ENCODE data around the gene TMEM190. TPM values are rescaled to one million over a fixed set of nuclear protein-coding genes. Genes with fewer than 3 reads are reported as not detected.

The TMEM190 gene
- total RNA-seq, 4 donors from 2014 or later: not detected

DNA sequence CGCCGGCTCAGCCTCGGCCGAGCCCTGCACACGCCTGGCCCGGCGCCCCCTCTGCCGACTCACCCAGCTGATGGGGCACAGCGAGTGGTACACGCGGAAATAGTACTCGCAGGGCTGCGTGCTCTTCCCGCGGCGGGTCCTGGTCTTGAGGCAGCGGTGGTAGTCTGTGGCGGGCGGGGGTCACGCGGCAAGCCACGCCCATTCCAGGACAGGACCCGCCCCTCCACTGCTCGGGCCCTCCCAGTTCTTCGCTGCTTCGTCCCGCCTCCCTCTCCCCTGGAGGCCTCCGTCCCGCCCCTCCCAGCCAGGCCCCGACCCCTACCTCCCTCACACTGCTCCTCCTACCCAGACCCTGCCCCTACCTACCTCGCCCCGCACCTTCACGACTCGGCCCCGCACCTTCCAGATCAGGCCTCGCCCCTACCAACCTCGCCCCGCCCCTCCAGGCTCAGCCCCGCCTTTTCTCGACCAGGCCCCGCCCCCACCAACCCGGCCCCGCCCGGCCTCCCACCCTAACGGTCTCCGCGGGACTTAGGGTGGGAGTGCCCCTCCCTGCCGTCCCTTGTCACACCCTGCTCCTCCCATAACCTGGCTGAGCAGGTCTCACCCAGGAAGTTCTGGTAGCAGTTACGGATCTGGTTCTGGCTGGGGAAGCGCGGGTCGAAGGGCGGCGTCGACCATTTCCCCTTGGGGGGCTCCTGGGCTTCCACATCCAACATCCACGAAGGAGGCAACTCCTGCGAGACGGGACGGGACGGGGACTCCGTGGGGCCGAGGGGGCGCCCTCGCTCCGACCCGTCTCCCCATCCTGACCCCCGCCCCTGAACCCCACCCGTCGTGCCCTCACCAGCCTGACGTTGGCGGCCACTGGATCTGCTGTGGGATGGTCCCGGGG lies 22.6 kb upstream of the TMEM190 start:
- TF ChIP-seq, protein P1, sequence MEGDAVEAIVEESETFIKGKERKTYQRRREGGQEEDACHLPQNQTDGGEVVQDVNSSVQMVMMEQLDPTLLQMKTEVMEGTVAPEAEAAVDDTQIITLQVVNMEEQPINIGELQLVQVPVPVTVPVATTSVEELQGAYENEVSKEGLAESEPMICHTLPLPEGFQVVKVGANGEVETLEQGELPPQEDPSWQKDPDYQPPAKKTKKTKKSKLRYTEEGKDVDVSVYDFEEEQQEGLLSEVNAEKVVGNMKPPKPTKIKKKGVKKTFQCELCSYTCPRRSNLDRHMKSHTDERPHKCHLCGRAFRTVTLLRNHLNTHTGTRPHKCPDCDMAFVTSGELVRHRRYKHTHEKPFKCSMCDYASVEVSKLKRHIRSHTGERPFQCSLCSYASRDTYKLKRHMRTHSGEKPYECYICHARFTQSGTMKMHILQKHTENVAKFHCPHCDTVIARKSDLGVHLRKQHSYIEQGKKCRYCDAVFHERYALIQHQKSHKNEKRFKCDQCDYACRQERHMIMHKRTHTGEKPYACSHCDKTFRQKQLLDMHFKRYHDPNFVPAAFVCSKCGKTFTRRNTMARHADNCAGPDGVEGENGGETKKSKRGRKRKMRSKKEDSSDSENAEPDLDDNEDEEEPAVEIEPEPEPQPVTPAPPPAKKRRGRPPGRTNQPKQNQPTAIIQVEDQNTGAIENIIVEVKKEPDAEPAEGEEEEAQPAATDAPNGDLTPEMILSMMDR (IDR thresholded peaks at IDR 0.05; ENCODE audit: low read depth): no peak

GRCh38 chr19:55354698-55355212 lies 21.9 kb upstream of the TMEM190 start, which contains the start of gene COX6B2:
Gene COX6B2, minus strand, starts transcription at chr19:55354719. Its CDS starts 198 bp downstream, at chr19:55354521.
- TF ChIP-seq, protein P1 (IDR thresholded peaks at IDR 0.05; ENCODE audit: low read depth): no peak

- TF ChIP-seq, protein P1 (IDR thresholded peaks at IDR 0.05; ENCODE audit: low read depth): no peak
These were observed 21.3 kb upstream of the TMEM190 start for GRCh38 chr19:55355213-55355821.

- TF ChIP-seq, protein P1 (IDR thresholded peaks at IDR 0.05; ENCODE audit: low read depth): no peak
These were observed 18.1 kb upstream of the TMEM190 start for GRCh38 chr19:55358493-55358892.

- TF ChIP-seq, protein P1 (IDR thresholded peaks at IDR 0.05; ENCODE audit: low read depth): no peak
These were observed 17.4 kb upstream of the TMEM190 start for GRCh38 chr19:55358943-55359908.

DNA sequence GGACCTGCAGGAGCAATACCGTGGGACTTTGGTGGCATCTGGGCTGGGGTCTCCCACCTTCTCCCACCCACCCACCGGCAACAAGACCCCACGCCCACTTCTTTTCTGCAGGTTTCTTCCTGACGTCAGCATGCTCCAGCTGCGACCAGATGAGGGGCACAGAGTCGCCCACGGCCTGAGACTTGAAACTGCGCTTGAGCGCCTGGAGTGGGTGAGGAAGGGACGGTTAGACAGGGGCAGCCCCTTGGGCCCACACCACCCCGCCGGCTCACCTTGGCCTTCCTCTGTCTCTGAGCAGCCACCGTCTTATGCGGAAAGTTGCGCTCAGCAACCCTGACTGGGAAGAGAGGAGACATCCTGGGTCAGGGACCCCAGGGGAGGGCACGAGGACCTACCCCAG lies 15.7 kb upstream of the TMEM190 start:
- TF ChIP-seq, protein P1 (IDR thresholded peaks at IDR 0.05; ENCODE audit: low read depth): no peak
